NCI-H226 (cell line): ENCODE results near the gene FNDC10.
"Not testable (repeated sequence)": the region's sequence is repeated elsewhere in the genome, so short reads cannot be mapped to it uniquely, and the experiment has no call there.

Experiments
- DNase-seq: peaks from one replicate; pipeline ENCODE4 v3.0.0-alpha.2; 2015

Gene FNDC10

GRCh38 chr1:1562556-1563195 lies 37.3 kb downstream of the FNDC10 start:
- DNase-seq, result no peak

GRCh38 chr1:1561801-1562470 lies 38.0 kb downstream of the FNDC10 start:
- DNase-seq, result no peak

- DNase-seq, result no peak
These were observed 39.8 kb downstream of the FNDC10 start for GRCh38 chr1:1560178-1560577.

GRCh38 chr1:1559066-1559465 lies 40.9 kb downstream of the FNDC10 start:
- DNase-seq, result no peak

- no peak for DNase-seq
These were observed 41.3 kb downstream of the FNDC10 start for GRCh38 chr1:1558591-1558990.

- DNase-seq, result not testable (repeated sequence)
These were observed 42.2 kb downstream of the FNDC10 start for GRCh38 chr1:1557688-1558087.

- not testable (repeated sequence) for DNase-seq
These were observed 43.0 kb downstream of the FNDC10 start for GRCh38 chr1:1556961-1557360.

- no peak for DNase-seq
These were observed 43.4 kb downstream of the FNDC10 start for GRCh38 chr1:1556505-1556904.

- peak; percentile 87 for DNase-seq
These were observed 44.7 kb downstream of the FNDC10 start for GRCh38 chr1:1554926-1555915.

GRCh38 chr1:1554550-1554925 lies 45.4 kb downstream of the FNDC10 start:
- DNase-seq, result no peak

GRCh38 chr1:1553821-1554494 lies 46.0 kb downstream of the FNDC10 start:
- no peak for DNase-seq

- DNase-seq, result no peak
These were observed 47.7 kb downstream of the FNDC10 start for GRCh38 chr1:1552263-1552639.

- DNase-seq, result no peak
These were observed 48.2 kb downstream of the FNDC10 start for GRCh38 chr1:1551524-1552262.

- no peak for DNase-seq
These were observed 49.1 kb downstream of the FNDC10 start for GRCh38 chr1:1550591-1551432.

GRCh38 chr1:1550087-1550486 lies 49.8 kb downstream of the FNDC10 start:
- no peak for DNase-seq

GRCh38 chr1:1548591-1548990 lies 51.3 kb downstream of the FNDC10 start:
- no peak for DNase-seq
